HG03457 (cell line): Measurements from ENCODE around the gene VILL.
"Not testable (repeated sequence)": the region's sequence is repeated elsewhere in the genome, so short reads cannot be mapped to it uniquely, and the experiment has no call there.

Experiments
- ATAC-seq: cut with Tn5 transposase; IDR thresholded peaks from one replicate; pipeline ENCODE4 v1.9.1; 2021; ENCODE audit warnings: moderate number of reproducible peaks; ENCODE audit not compliant: unreplicated experiment

VILL gene

DNA sequence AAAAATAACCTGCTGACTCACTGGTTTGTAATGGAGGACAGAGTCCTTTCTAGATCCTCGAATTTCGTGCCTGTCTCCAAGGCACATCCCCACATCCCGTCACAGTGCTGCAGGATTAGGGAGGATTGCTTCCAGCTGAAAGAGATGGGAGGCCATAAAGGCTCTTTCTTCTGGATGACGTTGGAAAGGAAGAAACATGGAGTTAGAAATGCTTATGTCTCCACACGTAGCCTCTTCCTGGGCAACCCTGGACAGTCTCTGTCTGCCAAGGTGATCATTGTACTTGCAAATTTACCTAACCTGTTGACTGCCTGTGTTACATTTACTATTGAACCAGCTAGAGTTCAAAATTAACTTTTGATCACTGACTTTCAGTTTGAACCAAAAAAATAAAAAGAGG lies 27.6 kb upstream of the VILL start:
- no peak for ATAC-seq

GRCh38 chr3:37963635-37964034 lies 27.0 kb upstream of the VILL start:
- ATAC-seq = no peak

DNA sequence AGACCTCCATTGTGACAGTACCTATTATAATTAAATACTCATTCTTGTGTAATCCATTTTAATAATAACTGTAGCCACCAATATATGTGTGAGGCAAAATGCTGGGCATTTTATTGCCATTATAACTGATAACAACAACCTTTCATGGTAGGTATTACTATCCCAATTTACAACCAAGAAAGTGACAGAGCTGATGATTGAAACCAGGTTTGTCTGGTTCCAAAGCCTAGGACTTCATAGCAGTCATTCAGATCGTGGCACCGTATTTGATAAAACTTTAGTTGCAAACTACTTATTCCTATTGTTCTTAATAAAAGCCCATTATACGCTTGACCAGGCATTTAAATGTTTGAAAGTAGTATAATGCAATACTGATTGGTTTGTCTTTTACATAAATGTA lies 26.4 kb upstream of the VILL start:
- no peak for ATAC-seq

DNA sequence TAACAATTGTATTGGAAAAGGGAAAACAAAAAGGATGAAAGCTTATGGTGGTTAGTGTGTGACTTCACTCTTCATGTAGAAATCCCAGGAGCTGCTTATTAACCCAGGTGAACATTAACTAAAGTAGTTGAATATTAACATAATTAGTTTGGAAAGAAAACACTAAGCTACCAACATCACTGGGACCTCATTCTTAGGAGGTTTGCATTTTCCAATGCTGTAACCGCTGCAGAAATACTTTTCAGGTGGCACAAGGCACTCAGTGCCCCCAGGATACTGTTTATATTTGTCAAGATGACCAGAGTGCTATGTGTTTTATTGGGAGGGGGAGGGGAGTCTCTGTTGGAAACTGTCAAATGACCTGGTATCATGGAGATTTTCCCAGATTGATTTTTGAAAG lies 25.9 kb upstream of the VILL start:
- ATAC-seq = no peak

- no peak for ATAC-seq
Observed at GRCh38 chr3:37967260-37967881, 23.2 kb upstream of the VILL start.

GRCh38 chr3:37968199-37968598 lies 22.4 kb upstream of the VILL start:
- ATAC-seq = no peak

DNA sequence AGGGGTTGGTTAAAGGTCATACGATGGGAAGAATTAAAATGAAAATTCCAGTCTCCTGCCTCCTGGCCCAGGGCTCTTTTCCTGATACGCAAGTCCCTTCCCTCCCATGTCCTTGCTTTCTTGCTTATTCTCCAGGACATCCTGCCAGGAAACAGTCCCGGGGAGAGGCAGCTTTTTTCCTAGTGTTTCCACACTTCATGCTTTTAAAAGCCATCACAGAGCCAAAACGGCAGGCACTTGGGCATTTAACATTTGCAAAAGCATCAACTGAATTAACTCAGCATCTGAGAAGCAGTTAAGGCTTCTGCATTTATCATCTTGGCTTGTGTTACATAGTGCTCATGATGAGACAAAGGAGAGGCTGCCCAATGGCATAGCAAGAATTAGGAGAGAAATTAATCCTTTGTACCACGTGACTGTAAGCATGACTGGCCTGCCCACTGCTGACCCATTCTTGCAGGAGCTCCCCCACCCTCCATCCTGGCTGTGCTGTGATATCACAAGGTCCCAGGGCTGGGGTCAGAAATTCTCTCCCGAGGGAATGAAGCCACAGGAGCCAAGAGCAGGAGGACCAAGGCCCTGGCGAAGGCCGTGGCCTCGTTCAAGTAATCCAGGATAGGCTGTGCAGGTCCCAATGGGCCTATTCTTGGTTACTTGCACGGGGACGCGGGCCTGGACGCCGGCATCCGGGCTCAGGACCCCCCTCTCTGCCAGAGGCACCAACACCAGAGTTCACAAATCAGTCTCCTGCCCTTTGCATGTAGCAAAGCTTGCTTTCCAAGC lies 21.6 kb upstream of the VILL start:
- ATAC-seq = no peak

DNA sequence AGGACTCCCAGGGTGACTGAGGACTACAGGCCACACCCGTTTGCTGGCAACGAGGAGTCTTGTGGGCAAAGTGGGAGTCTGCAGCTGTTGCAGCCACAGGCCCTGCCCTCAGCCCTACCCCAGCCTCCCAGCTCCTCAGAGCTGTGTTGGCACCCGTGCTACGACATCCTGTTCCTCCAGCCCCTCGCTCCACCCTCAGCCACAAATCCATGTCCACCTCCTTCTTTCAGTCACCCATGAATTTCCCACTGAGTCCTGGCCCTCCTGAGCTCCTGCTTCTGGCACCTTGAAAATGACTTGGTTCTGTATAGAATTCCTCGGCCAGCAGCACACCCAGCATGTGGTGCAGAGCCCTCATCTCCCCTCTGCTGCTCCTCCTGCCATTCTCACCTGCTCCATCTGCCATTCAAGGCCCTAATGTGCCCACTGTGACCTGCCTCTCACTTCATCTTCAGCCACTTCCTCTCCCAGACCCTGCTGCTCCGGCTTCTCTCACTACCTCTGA lies 20.9 kb upstream of the VILL start:
- ATAC-seq = no peak

DNA sequence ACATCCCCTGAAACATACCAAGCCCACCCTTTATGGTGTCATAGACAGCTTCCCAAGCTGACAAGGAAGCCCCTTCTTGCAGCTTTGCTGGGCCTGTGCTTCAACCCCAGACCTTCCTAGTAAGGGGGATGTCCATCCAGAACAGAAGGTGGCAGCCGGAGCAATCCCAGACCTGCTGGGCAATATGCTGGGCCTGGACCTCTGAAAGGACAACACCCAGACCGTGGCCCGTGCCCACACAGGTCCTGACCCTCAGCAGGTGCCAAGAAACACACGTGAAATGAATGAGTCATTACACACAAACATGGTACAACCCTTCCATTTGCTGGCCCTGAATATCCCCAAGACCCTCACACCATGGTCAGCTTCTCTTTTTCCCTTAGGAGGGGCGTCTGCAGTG lies 19.8 kb upstream of the VILL start:
- no peak for ATAC-seq

- no peak for ATAC-seq
Observed at GRCh38 chr3:37971467-37971866, 19.1 kb upstream of the VILL start.

GRCh38 chr3:37972056-37972455 lies 18.5 kb upstream of the VILL start:
- ATAC-seq = not testable (repeated sequence)

- ATAC-seq = no peak
Observed at GRCh38 chr3:37973246-37974054, 17.1 kb upstream of the VILL start.

DNA sequence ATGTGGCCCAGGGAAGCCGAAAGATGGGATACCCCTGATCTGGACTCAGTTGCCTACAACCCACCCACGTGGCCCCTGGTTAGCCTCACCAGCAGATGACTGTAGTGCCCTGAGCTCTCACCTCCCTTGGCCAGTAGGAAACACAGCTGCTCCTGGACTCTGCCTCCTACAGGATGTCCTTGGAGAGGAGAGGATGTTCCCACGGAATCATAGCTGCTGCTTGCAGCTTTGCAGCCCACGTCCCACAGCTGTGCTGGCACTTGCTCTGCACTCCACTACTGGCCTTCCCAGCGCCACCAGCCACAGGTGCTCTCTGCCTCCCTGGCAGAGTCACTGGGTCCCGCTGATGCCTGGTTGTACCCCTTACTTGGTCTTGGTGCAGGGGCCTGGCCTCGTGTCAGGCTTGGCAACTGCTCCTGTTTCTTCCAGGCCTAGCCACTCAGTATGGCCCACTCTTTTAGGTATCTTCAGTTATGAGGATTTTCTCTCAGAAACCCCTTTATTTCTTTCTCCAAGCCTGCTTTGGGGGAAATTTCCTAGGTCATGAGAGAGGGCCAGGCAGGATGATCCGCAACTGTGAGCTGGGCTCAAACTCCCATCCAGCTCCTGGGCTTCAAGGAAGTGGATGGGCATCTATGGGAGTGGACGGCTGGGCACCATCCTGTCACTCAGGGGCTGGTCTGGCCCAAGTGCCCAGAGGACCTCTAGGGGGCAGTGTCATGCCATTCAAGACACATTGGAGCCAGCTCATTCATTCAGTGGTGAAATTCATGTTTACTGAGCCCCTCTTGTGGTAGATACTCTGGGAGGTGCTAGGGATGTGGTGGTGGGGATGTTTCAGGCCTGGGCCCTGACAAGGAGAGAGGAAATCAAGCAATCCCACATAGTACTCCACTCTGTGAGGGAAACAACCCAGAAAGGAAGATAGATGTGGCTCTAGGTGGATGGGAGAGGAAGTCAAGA lies 16.2 kb upstream of the VILL start:
- no peak for ATAC-seq

- no peak for ATAC-seq
Observed at GRCh38 chr3:37979541-37980461, 10.8 kb upstream of the VILL start.

DNA sequence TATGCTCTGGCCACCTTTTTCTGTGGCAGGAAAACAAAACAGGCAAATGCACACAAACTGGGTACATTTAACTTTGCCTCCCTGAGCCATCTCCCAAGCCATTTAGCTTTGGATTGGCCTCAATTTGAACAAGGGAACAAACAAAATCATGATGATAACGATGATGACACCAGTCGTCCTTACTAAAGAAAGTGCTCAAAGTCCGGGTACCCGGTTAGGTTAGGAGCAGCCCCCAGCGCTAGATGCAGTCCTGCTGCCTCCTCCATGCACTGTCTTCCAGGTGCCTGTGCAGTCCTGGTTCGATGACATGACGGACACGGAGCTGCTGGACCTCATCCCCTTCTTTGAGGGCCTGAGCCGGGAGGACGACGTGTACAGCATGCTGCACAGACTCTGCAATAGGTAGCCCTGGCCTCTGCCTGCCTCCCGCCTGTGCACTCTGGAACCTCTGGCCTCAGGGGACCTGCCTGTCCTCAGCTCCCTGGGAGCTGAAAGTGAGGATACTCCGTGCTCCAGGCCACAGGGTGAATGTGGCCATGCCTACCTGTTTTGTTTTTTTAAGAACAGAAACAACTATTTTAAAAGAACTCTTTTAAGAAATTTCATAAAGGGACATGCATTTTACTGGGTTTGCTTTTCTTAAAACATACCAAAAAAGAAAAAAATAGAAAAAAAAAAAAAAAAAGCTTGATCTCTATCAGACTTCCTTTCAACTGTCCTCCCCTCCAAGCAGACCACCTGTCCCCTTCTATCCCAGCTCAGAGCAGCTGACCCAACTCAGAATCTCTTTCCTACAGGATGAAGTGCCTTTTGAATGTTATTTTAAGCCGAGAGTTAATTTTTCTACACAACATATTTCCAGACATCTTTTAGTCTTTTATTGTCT lies 9.9 kb upstream of the VILL start:
- no peak for ATAC-seq

DNA sequence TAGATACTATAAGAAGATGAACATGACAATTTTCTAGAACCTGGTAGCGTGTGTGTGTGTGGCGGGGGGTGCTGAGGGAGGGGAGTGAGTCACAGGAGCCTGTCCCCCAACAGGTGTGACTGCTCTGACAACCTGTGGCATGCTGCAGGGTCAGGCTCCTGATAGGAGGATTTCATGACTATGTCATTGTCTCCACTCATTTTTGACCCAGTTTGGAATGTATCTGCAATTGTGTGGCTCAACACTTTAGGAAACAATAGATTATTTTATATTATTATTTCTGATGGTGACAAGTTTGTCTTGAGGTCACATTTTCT lies 9.3 kb upstream of the VILL start:
- ATAC-seq = no peak

DNA sequence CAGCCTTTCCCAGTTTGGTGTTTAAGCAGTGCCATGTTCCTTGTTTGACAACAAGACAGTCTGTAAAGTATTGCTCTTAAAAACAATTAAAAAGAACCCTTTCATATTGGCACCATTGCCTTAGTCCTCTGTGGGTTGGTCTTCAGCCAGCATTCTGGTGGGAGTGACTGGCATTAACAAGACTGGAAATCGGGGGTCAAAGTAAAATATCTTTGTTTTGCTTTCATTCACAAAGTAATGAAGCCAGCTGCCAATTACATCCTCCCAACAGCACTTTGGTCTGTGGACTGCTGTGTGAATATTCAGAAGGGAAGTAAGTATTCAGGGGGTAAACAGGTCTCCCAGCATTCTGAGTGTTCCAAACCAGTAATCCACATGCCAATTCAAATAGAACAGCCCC lies 8.3 kb upstream of the VILL start:
- no peak for ATAC-seq

GRCh38 chr3:37984051-37984450 lies 6.5 kb upstream of the VILL start:
- ATAC-seq = no peak

- ATAC-seq = no peak
Observed at GRCh38 chr3:37984596-37984995, 6.0 kb upstream of the VILL start.
